ENCODE measurements around the gene APOBEC3F. TPM values are rescaled to one million over a fixed set of nuclear protein-coding genes. Genes with fewer than 3 reads are reported as not detected.
"Not testable (repeated sequence)": the region's sequence is repeated elsewhere in the genome, so short reads cannot be mapped to it uniquely, and the experiment has no call there.

APOBEC3F gene
- total and polyA plus RNA-seq, 2 of the 13 experiments (the other 11 are each of a cell fraction or from before 2014, with no cell fraction given) = 2.9 to 3.7 TPM

- H3K9ac ChIP-seq (ENCODE audit: insufficient read depth, low read depth, low read length); BruUV-seq (replicated peaks); CTCF ChIA-PET (ENCODE audit: low intra/inter-chr PET ratio, low total read pairs); in situ Hi-C loops (cut with HindIII; ENCODE audit: extremely low pct_ligation_motif_present, low pct_unique_long_range_greater_than_20kb); H3K36me3 ChIP-seq (replicated peaks in 1 of 2; ENCODE audit: control insufficient read depth in 1 of 2, insufficient read depth in 2 of 2, low read length in 2 of 2); H3K79me2 ChIP-seq (ENCODE audit: insufficient read depth, low read length); DNase-seq (ENCODE audit: low spot score); POLR2A ChIA-PET; H3K9me3 ChIP-seq (ENCODE audit: low read length); H3K27ac ChIP-seq (ENCODE audit: extremely low read length, insufficient read depth, low read length); H3K4me3 ChIP-seq (replicated peaks in 1 of 3; ENCODE audit: insufficient read depth in 1 of 3, low read depth in 2 of 3, low read length in 3 of 3); FAIRE-seq; ATAC-seq; H4K20me1 ChIP-seq (ENCODE audit: insufficient read depth, low read length); H3K27me3 ChIP-seq (ENCODE audit: control insufficient read depth in 1 of 2, insufficient read depth in 2 of 2, low read length in 2 of 2); intact Hi-C loops (cut with micrococcal nuclease; ENCODE audit: unreplicated experiment); H3K4me2 ChIP-seq (ENCODE audit: low read depth, low read length); H2AFZ ChIP-seq (ENCODE audit: low read length): not testable (repeated sequence)
- peaks cover 33% of the 10 kb centered on the region for H3K4me1 ChIP-seq (ENCODE audit: insufficient read depth, low read length)
- TF ChIP-seq ZBTB38 (CRISPR knock-in tag; IDR thresholded peaks at IDR 0.05) = peak; percentile 38; the same call in 1 of the 2 replicates
- TF ChIP-seq ZNF362 (CRISPR knock-in tag; IDR thresholded peaks at IDR 0.05; ENCODE audit: borderline replicate concordance) = peak; percentile 58; the same call in 1 of the 2 replicates
- WGBS (ENCODE audit: low lambda C conversion rate) = 59% methylated on average over 14 of the region's 18 CpGs
These were observed 2.4 kb downstream of the APOBEC3F start for GRCh38 chr22:39043063-39043462.

- FAIRE-seq; intact Hi-C loops (cut with micrococcal nuclease; ENCODE audit: unreplicated experiment); H3K4me2 ChIP-seq (ENCODE audit: low read depth, low read length); H3K36me3 ChIP-seq (replicated peaks in 1 of 2; ENCODE audit: control insufficient read depth in 1 of 2, insufficient read depth in 2 of 2, low read length in 2 of 2); ATAC-seq; CTCF ChIA-PET (ENCODE audit: low intra/inter-chr PET ratio, low total read pairs); H3K27me3 ChIP-seq (ENCODE audit: control insufficient read depth in 1 of 2, insufficient read depth in 2 of 2, low read length in 2 of 2); BruUV-seq (replicated peaks); H4K20me1 ChIP-seq (ENCODE audit: insufficient read depth, low read length); in situ Hi-C loops (cut with HindIII; ENCODE audit: extremely low pct_ligation_motif_present, low pct_unique_long_range_greater_than_20kb); H3K27ac ChIP-seq (ENCODE audit: extremely low read length, insufficient read depth, low read length); DNase-seq (ENCODE audit: low spot score); H3K4me3 ChIP-seq (replicated peaks in 1 of 3; ENCODE audit: insufficient read depth in 1 of 3, low read depth in 2 of 3, low read length in 3 of 3); POLR2A ChIA-PET; H3K9ac ChIP-seq (ENCODE audit: insufficient read depth, low read depth, low read length); H2AFZ ChIP-seq (ENCODE audit: low read length); H3K9me3 ChIP-seq (ENCODE audit: low read length); H3K79me2 ChIP-seq (ENCODE audit: insufficient read depth, low read length): not testable (repeated sequence)
- 95% methylated on average over 14 of the region's 14 CpGs for whole genome bisulfite sequencing (ENCODE audit: low lambda C conversion rate)
- peaks cover 21% of the 10 kb centered on the region for H3K4me1 ChIP-seq (ENCODE audit: insufficient read depth, low read length)
These were observed 4.5 kb downstream of the APOBEC3F start for GRCh38 chr22:39045136-39045535.

GRCh38 chr22:39049486-39049885, 8.8 kb downstream of the APOBEC3F start:
- H3K27ac ChIP-seq (ENCODE audit: extremely low read length, insufficient read depth, low read length); BruUV-seq (replicated peaks); H3K27me3 ChIP-seq (ENCODE audit: control insufficient read depth in 1 of 2, insufficient read depth in 2 of 2, low read length in 2 of 2); POLR2A ChIA-PET; ATAC-seq; H3K79me2 ChIP-seq (ENCODE audit: insufficient read depth, low read length); H2AFZ ChIP-seq (ENCODE audit: low read length); H4K20me1 ChIP-seq (ENCODE audit: insufficient read depth, low read length); DNase-seq (ENCODE audit: low spot score); H3K4me1 ChIP-seq (ENCODE audit: insufficient read depth, low read length); H3K4me2 ChIP-seq (ENCODE audit: low read depth, low read length); CTCF ChIA-PET (ENCODE audit: low intra/inter-chr PET ratio, low total read pairs); H3K36me3 ChIP-seq (replicated peaks in 1 of 2; ENCODE audit: control insufficient read depth in 1 of 2, insufficient read depth in 2 of 2, low read length in 2 of 2); in situ Hi-C loops (cut with HindIII; ENCODE audit: extremely low pct_ligation_motif_present, low pct_unique_long_range_greater_than_20kb); FAIRE-seq; intact Hi-C loops (cut with micrococcal nuclease; ENCODE audit: unreplicated experiment); H3K4me3 ChIP-seq (replicated peaks in 1 of 3; ENCODE audit: insufficient read depth in 1 of 3, low read depth in 2 of 3, low read length in 3 of 3); H3K9ac ChIP-seq (ENCODE audit: insufficient read depth, low read depth, low read length); H3K9me3 ChIP-seq (ENCODE audit: low read length): not testable (repeated sequence)
- 51% methylated on average over 7 of the region's 7 CpGs for WGBS (ENCODE audit: low lambda C conversion rate)

- H3K27me3 ChIP-seq (ENCODE audit: control insufficient read depth in 1 of 2, insufficient read depth in 2 of 2, low read length in 2 of 2); in situ Hi-C loops (cut with HindIII; ENCODE audit: extremely low pct_ligation_motif_present, low pct_unique_long_range_greater_than_20kb); H3K79me2 ChIP-seq (ENCODE audit: insufficient read depth, low read length); H3K36me3 ChIP-seq (replicated peaks in 1 of 2; ENCODE audit: control insufficient read depth in 1 of 2, insufficient read depth in 2 of 2, low read length in 2 of 2); H3K4me2 ChIP-seq (ENCODE audit: low read depth, low read length); H3K9ac ChIP-seq (ENCODE audit: insufficient read depth, low read depth, low read length); H3K4me3 ChIP-seq (replicated peaks in 1 of 3; ENCODE audit: insufficient read depth in 1 of 3, low read depth in 2 of 3, low read length in 3 of 3); BruUV-seq (replicated peaks); H2AFZ ChIP-seq (ENCODE audit: low read length); CTCF ChIA-PET (ENCODE audit: low intra/inter-chr PET ratio, low total read pairs); H3K27ac ChIP-seq (ENCODE audit: extremely low read length, insufficient read depth, low read length); FAIRE-seq; ATAC-seq; POLR2A ChIA-PET; intact Hi-C loops (cut with micrococcal nuclease; ENCODE audit: unreplicated experiment); H4K20me1 ChIP-seq (ENCODE audit: insufficient read depth, low read length); DNase-seq (ENCODE audit: low spot score): not testable (repeated sequence)
- 71% methylated on average over 12 of the region's 18 CpGs for WGBS (ENCODE audit: low lambda C conversion rate)
- peaks cover 19% of the 10 kb centered on the region for H3K4me1 ChIP-seq (ENCODE audit: insufficient read depth, low read length)
- H3K9me3 ChIP-seq (ENCODE audit: low read length) = peaks cover 14% of the 10 kb centered on the region
These were observed 11.3 kb downstream of the APOBEC3F start for GRCh38 chr22:39051844-39052495.
